Neural crest cell (in vitro differentiated cells): ENCODE measurements around the gene CCNO. TPM values are rescaled to one million over a fixed set of nuclear protein-coding genes. Genes with fewer than 3 reads are reported as not detected.

ENCODE experiments used
- DNase-seq: peaks from one replicate; pipeline ENCODE4 v3.0.0; 2021; ENCODE audit warnings: low read depth, mixed read lengths, low spot score
- H3K27ac Mint-ChIP-seq: one replicate; pipeline ENCODE4 v1.8.0; 2021; ENCODE audit warnings: mild to moderate bottlenecking, mixed read lengths; ENCODE audit not compliant: unreplicated experiment
- H3K27me3 Mint-ChIP-seq: 2 replicates; pipeline ENCODE4 v1.8.0; 2021; ENCODE audit warnings: low read depth, mild to moderate bottlenecking, mixed read lengths
- H3K36me3 Mint-ChIP-seq: 2 replicates; pipeline ENCODE4 v1.8.0; 2021; ENCODE audit warnings: low read depth, mild to moderate bottlenecking, mixed read lengths
- H3K4me1 Mint-ChIP-seq: 2 replicates; pipeline ENCODE4 v1.8.0; 2021; ENCODE audit warnings: mixed read lengths
- H3K4me3 Mint-ChIP-seq: one replicate; pipeline ENCODE4 v1.8.0; 2021; ENCODE audit warnings: mild to moderate bottlenecking, mixed read lengths
- H3K9me3 Mint-ChIP-seq: 2 replicates; pipeline ENCODE4 v1.8.0; 2021; ENCODE audit warnings: mixed read lengths
- total RNA-seq: library from RNA; stranded (reverse); gene quantifications from 2 replicates; pipeline ENCODE4 v1.2.1, GENCODE V29; 2021
- TF ChIP-seq, protein P1 (sequence below): fragments of 200-600 bp; sonication (generic); conservative IDR thresholded peaks from 2 replicates; pipeline ENCODE4 v1.5.0; 2021; ENCODE audit warnings: antibody characterized with exemption, mild to moderate bottlenecking

Gene CCNO
- total RNA-seq, 1 donor from 2014 or later: 0.28 TPM

DNA sequence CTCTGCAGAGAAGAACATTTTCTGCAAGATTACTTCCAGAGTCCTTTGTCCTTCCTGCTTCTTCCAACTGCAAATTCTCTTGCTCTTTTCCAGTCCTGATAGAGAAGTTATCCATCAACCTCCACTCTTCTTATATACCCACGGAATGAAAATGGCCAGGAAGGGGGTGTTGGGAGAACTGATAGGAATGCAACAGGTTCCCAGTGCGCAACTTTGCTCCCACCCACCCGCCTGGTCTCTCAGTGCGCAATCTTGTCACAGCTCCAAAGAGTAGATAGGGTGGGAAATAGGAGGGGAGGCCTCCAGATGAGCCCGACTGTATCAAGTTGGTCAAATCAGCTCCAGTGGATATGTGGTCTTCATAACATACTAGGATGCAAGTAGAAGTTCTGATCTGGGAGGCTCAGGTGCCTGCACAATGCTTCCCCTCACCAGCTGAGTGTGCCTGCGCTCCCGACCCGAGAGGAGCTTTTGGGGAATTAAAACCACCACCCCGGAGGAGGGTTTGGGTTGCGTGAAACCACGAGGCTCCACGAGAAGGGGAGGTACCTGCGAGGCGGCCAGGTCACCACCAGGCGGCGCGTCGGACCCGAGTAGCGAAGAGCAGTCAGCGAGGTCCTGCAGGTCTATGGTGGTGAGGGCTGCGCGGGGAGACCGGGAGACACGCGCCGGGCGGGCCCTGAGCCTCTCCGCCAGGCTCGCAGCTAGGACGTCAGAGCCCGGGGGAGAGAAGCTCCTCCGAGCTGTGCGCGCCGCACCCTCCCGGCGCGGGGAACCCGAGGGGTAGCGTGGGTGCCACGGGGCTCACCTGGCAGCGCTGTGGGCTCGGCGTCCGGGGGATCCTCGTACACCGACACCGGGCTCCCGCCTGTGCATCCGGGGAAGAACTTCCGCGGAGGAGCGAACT, 7.1 kb downstream of the CCNO start:
- no peak overlapping the region for H3K27ac Mint-ChIP-seq
- TF ChIP-seq, protein P1, sequence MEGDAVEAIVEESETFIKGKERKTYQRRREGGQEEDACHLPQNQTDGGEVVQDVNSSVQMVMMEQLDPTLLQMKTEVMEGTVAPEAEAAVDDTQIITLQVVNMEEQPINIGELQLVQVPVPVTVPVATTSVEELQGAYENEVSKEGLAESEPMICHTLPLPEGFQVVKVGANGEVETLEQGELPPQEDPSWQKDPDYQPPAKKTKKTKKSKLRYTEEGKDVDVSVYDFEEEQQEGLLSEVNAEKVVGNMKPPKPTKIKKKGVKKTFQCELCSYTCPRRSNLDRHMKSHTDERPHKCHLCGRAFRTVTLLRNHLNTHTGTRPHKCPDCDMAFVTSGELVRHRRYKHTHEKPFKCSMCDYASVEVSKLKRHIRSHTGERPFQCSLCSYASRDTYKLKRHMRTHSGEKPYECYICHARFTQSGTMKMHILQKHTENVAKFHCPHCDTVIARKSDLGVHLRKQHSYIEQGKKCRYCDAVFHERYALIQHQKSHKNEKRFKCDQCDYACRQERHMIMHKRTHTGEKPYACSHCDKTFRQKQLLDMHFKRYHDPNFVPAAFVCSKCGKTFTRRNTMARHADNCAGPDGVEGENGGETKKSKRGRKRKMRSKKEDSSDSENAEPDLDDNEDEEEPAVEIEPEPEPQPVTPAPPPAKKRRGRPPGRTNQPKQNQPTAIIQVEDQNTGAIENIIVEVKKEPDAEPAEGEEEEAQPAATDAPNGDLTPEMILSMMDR: peak; percentile 76
- peaks cover under 1% of the 10 kb centered on the region for H3K36me3 Mint-ChIP-seq
- no peaks in the 10 kb centered on the region for H3K9me3 Mint-ChIP-seq
- peaks cover 16% of the 10 kb centered on the region for H3K4me1 Mint-ChIP-seq
- peak overlapping the region; percentile 70 for H3K4me3 Mint-ChIP-seq
- peak; percentile 82 for DNase-seq
- peaks cover 95% of the 10 kb centered on the region for H3K27me3 Mint-ChIP-seq

DNA sequence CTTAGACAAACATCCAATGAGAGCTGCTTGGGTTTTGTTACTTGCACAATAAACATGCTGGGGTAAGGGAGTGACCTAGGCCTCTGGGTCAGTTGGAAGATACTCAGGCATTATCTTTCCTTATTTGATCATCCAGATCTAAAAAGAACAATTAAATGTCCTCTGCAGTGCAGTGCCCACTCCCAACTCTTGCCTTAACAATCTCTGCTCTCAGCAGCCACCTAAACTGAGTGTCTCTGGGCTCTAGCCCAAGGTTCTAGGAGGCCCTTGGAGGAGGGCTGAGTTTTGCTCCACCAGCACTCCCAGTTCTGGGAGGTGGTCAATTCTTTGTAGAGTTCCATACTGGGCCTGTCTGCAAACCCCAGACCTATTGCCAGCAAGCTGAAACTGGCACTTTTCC, 8.1 kb downstream of the CCNO start:
- H3K27ac Mint-ChIP-seq: no peak overlapping the region
- no peak for DNase-seq
- no peaks in the 10 kb centered on the region for H3K9me3 Mint-ChIP-seq
- TF ChIP-seq, protein P1: no peak
- peaks cover 95% of the 10 kb centered on the region for H3K27me3 Mint-ChIP-seq
- H3K4me3 Mint-ChIP-seq: no peak overlapping the region
- H3K4me1 Mint-ChIP-seq: peaks cover 23% of the 10 kb centered on the region
- H3K36me3 Mint-ChIP-seq: peaks cover 2% of the 10 kb centered on the region

DNA sequence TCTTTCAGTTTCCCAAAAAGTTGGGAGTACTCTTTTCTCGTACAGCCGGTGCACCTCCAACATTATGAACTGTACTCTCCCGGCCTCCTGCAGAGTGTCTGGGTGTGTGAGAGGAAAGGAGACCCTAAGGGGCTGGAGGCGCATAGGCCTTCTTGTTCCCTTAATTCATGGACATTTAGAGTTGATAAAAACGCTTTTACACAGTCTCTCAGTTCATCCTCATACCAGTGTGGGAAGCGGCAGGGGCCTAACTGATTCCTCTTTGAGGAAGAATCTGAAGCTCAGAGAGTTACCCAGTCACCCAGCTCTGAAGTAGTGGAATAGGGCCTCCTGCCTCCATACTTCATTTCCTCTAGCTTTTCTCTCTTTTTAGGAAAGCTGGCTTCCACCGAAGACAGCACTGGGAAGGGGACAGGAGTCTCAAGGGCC, 9.6 kb downstream of the CCNO start:
- TF ChIP-seq, protein P1: no peak
- H3K27me3 Mint-ChIP-seq: peaks cover 95% of the 10 kb centered on the region

DNA sequence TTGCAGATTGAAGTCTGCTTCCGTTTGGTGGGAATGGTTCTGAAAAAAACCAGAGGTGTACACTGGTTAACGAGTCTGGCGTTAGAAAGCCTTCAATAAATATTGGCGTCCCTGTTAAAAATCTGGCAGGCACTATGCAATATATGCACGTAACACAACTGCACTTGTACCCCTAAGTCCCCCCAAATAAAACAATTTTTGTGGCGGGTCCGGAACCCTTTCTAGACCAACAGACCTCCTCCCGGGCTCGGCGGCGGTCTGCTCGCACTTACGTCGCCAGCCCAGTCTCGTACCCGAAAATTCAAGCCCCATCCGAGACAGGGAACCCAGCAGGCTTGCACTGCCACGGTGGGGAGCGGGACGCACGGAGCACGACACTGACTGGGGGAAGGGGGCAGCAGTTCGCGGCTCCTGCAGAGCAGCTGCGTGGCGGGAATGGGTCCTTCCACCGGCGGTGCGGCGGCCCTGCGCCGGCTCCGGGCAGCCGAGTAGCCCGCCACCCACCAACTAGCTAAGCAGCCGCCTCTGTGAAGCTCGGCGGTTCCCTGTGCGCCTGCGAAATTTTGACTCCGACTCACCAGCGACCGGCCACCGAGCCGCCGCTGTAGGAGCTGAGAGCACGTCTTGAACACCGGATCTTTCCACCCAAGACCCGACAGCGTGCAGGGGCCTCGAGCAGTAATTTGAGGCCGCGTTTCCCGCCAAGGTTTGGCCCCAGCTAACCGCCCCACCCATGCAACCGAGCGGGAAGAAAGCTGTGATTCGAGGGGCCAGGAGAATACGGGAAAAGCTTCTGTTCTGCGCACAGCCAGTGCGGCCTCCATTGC, 10.2 kb downstream of the CCNO start:
- Mint-ChIP-seq H3K27me3 (peaks cover 95% of the 10 kb centered on the region), H3K9me3 (no peaks in the 10 kb centered on the region), H3K27ac (no peak overlapping the region), H3K4me3 (peak overlapping the region; percentile 32), H3K36me3 (peaks cover 2% of the 10 kb centered on the region), H3K4me1 (peaks cover 27% of the 10 kb centered on the region)
- TF ChIP-seq, protein P1: no peak
- no peak for DNase-seq

More for the DNA sequence above, 9.6 kb downstream of the CCNO start:
- no peak overlapping the region for H3K27ac Mint-ChIP-seq
- DNase-seq: no peak
- H3K4me1 Mint-ChIP-seq: peaks cover 27% of the 10 kb centered on the region
- no peaks in the 10 kb centered on the region for H3K9me3 Mint-ChIP-seq
- peak overlapping the region; percentile 61 for H3K4me3 Mint-ChIP-seq
- peaks cover 2% of the 10 kb centered on the region for H3K36me3 Mint-ChIP-seq

DNA sequence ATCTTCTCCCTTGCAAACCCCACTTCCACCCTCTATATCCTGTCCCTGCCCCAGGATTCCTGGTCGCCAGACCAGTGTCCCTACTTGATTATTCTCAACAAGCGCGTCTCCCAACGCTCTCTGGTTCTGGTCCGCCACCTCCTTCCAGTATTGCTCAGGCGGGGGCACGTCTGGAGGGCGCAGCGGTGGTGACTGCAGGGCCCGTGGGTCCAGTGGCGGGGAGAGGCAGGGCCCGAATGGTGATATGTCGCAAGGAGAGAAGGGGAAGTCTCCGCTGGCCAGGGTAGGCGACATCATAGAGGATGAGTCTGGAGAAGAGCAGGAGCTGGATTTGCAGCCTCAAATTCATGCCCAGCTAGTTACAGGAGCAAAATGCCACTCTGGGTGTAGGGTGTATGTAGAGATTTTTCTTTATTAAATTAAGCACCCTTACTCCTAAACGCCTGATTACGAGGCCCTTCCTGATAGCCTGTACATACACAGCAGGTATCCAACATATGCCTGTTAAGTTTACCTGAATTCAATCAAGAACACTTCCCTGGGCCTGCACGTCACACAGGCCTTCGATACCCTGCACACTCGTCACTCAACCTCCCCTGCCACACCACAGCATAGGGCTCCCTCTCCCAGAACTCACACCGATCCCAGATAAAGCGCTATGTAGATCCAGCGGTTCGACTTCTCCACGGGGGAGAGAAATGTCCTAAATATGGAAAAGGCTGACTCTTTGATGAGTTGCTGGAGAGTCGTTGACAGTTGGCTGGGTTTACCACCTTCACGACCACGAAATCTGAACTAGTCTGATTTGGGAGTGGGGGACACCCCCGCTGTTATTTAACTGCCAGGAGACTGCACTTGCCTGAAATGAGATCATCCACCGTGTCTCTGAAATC, 11.1 kb downstream of the CCNO start:
- Mint-ChIP-seq H3K4me1 (peaks cover 20% of the 10 kb centered on the region), H3K27ac (no peak overlapping the region), H3K9me3 (no peaks in the 10 kb centered on the region), H3K4me3 (peak overlapping the region; percentile 32), H3K27me3 (peaks cover 95% of the 10 kb centered on the region), H3K36me3 (peaks cover 2% of the 10 kb centered on the region)
- no peak for DNase-seq
- TF ChIP-seq, protein P1: no peak
